ENCODE results near the gene OGDH.
"Not testable (repeated sequence)": the region's sequence is repeated elsewhere in the genome, so short reads cannot be mapped to it uniquely, and the experiment has no call there.

Gene OGDH

DNA sequence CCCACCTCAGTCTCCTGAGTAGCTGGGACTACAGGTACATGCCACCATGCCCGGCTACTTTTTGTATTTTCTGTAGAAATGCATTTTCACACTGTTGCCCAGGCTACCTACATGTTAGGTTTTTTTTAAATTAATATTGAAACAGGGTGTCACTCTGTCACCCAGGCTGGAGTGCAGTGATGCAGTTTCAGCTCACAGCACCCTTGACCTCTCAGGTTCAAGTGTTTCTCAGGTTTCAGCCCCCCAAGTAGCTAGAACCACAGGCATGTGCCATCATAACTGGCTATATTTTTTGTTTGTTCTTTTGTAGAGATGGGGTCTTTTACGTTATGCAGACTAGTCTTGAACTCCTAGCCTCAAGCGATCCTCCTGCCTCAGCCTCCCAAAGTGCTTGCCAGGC lies 109.8 kb downstream of the OGDH start:
- DNase-seq (ENCODE audit: low read depth) = no peak
- TF ChIP-seq, protein P1, sequence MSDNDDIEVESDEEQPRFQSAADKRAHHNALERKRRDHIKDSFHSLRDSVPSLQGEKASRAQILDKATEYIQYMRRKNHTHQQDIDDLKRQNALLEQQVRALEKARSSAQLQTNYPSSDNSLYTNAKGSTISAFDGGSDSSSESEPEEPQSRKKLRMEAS (IDR thresholded peaks at IDR 0.05; ENCODE audit: low read depth, low read length) = no peak
- TF ChIP-seq POLR2A (IDR thresholded peaks at IDR 0.05; ENCODE audit: extremely low read depth, insufficient read length) = no peak
- TF ChIP-seq, protein P2, sequence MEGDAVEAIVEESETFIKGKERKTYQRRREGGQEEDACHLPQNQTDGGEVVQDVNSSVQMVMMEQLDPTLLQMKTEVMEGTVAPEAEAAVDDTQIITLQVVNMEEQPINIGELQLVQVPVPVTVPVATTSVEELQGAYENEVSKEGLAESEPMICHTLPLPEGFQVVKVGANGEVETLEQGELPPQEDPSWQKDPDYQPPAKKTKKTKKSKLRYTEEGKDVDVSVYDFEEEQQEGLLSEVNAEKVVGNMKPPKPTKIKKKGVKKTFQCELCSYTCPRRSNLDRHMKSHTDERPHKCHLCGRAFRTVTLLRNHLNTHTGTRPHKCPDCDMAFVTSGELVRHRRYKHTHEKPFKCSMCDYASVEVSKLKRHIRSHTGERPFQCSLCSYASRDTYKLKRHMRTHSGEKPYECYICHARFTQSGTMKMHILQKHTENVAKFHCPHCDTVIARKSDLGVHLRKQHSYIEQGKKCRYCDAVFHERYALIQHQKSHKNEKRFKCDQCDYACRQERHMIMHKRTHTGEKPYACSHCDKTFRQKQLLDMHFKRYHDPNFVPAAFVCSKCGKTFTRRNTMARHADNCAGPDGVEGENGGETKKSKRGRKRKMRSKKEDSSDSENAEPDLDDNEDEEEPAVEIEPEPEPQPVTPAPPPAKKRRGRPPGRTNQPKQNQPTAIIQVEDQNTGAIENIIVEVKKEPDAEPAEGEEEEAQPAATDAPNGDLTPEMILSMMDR (IDR thresholded peaks at IDR 0.05; ENCODE audit: low read depth, low read length) = no peak
- TF ChIP-seq MYC (IDR thresholded peaks at IDR 0.05; ENCODE audit: low read depth, low read length) = no peak

DNA sequence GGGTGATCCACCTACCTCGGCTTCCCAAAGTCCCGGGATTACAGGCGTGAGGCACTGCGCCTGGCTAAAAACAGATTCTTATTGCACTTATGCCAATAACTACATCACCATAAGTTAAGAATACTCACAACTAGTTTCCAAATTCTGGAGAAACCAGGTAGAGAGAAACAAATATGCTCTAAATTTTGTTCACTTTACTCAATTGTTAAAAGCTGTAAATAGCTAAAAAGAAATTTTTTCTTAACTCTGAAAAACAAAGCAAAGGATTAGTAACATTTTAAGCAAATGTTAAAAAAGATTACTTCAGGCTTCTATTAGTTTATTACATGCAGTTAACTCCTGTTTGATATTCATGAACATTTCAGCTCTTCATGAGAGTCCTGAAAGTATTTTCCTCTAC lies 113.9 kb downstream of the OGDH start:
- no peak for DNase-seq (ENCODE audit: low read depth)
- TF ChIP-seq, protein P2 (IDR thresholded peaks at IDR 0.05; ENCODE audit: low read depth, low read length) = no peak
- TF ChIP-seq, protein P1 (IDR thresholded peaks at IDR 0.05; ENCODE audit: low read depth, low read length) = no peak
- TF ChIP-seq MYC (IDR thresholded peaks at IDR 0.05; ENCODE audit: low read depth, low read length) = no peak
- no peak for TF ChIP-seq POLR2A (IDR thresholded peaks at IDR 0.05; ENCODE audit: extremely low read depth, insufficient read length)
- no peak overlapping the region for H3K4me3 ChIP-seq (ENCODE audit: low read depth, low read length)

More for the DNA sequence above, 109.8 kb downstream of the OGDH start:
- no peak overlapping the region for H3K4me3 ChIP-seq (ENCODE audit: low read depth, low read length)

DNA sequence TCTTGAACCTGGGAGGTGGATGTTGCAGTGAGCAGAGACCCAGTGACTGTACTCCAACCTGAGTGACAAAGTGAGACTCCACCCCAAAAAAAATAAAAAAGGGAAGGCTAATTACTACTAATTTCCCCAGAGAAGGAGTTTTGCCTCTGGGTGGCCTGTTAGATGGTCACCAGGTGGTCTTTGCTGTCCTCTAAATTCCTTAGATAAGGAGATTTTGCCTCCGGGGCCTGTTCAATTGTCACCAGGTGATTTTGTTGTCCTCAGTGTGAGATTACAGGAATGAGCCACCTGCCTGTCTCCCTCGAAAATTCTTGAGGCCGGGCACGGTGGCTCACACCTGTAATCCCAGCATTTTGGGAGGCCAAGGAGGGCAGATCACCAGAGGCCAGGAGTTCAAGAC lies 117.8 kb downstream of the OGDH start:
- TF ChIP-seq, protein P2 (IDR thresholded peaks at IDR 0.05; ENCODE audit: low read depth, low read length) = no peak
- TF ChIP-seq, protein P1 (IDR thresholded peaks at IDR 0.05; ENCODE audit: low read depth, low read length) = no peak
- TF ChIP-seq MYC (IDR thresholded peaks at IDR 0.05; ENCODE audit: low read depth, low read length) (no peak), POLR2A (IDR thresholded peaks at IDR 0.05; ENCODE audit: extremely low read depth, insufficient read length) (no peak)

DNA sequence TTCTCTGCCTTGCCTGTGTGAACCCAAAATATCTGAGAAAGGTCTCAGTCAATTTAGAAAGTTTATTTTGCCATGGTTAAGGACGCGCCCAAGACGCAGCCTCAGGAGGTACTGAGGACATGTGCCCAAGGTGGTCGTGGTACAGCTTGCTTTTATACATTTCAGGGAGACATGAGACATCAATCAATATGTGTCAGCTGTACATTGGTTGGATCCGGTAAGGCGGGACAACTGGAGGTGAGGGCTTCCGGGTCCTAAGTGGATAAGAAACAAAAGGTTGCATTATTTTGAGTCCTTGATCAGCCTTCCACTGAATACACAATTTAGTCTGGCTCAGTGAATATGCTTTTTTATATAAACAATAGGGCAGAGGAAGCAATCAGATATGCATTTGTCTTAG lies 119.8 kb downstream of the OGDH start:
- DNase-seq (ENCODE audit: low read depth); H3K4me3 ChIP-seq (ENCODE audit: low read depth, low read length): not testable (repeated sequence)

More for the DNA sequence above, 117.8 kb downstream of the OGDH start:
- no peak for DNase-seq (ENCODE audit: low read depth)
- no peak overlapping the region for H3K4me3 ChIP-seq (ENCODE audit: low read depth, low read length)

DNA sequence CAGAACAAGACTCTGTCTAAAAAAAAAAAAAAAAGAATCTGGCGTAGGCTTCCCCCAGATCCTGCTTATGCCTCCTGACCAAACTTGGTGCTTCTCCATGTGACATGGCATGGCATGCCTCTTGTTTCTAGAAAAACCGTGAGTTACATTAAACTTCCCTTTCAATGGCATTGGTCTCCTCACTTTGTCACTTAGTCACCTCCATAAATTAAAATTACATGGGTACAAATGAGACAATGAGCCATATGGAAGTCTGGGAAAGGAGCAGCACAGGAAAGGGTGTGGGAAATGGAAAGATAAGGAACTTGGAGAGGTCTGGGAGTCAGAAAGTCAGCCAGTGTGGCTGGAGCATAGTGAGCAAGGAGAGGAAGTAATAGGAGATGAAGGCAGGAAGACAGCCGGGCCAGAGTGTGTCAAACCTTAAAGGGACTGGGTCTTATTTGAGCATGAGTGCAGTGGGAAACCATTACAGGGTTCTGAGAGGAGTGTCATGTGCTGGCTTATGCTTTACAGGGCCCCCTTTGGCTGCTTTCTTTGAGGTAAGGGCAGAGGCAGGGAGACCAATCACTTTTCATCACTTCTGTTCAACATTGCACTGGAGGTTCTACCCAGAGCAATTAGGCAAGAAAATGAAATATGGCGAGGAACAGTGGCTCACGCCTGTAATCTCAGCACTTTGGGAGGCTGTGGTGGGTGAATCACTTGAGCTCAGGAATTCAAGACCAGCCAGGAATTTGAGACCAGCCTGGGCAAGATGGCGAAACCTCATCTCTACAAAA lies 120.9 kb downstream of the OGDH start:
- TF ChIP-seq, protein P2 (IDR thresholded peaks at IDR 0.05; ENCODE audit: low read depth, low read length) = no peak
- no peak overlapping the region for H3K4me3 ChIP-seq (ENCODE audit: low read depth, low read length)
- no peak for DNase-seq (ENCODE audit: low read depth)

DNA sequence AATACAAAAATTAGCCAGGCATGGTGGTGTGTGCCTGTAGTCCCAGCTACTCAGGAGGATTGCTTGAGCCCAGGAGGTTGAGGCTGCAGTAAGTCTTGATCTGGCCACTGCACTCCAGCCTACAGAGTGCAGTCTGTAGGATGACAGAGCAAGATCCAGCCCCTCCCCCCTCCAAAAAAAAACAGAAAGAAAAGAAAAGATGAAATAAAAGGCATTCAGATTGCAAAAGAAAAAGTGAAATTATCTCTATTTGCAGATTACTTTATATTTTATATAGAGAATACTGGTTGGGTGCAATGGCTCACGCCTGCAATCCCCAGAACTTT lies 121.5 kb downstream of the OGDH start:
- TF ChIP-seq, protein P1 (IDR thresholded peaks at IDR 0.05; ENCODE audit: low read depth, low read length) = no peak
- TF ChIP-seq MYC (IDR thresholded peaks at IDR 0.05; ENCODE audit: low read depth, low read length) = no peak
- no peak for TF ChIP-seq POLR2A (IDR thresholded peaks at IDR 0.05; ENCODE audit: extremely low read depth, insufficient read length)
- TF ChIP-seq, protein P2 (IDR thresholded peaks at IDR 0.05; ENCODE audit: low read depth, low read length) = no peak
- DNase-seq (ENCODE audit: low read depth) = no peak
- H3K4me3 ChIP-seq (ENCODE audit: low read depth, low read length) = no peak overlapping the region
